Endothelial cell of umbilical vein (primary cell): ENCODE data around the gene BTNL9. TPM values are rescaled to one million over a fixed set of nuclear protein-coding genes. Genes with fewer than 3 reads are reported as not detected.
"Not testable (repeated sequence)": the region's sequence is repeated elsewhere in the genome, so short reads cannot be mapped to it uniquely, and the experiment has no call there.

Source experiments
- BruUV-seq: library from RNA; stranded (reverse); fragments of 400-500 nt; replicated peaks from 2 replicates; lab custom pipeline; 2021; lab: Mats Ljungman, UMichigan
- CTCF ChIA-PET: fragments of 300-600, 350-600 bp; sonication (Branson Sonifier 250); formaldehyde crosslinking; loops from one replicate; lab custom pipeline; 2021; ENCODE audit warnings: antibody characterized with exemption, inconsistent platforms; lab: Charles Lee
- POLR2A ChIA-PET: fragments of 300-600, 350-600 bp; sonication (Branson Sonifier 250); formaldehyde crosslinking; loops from one replicate; lab custom pipeline; 2021; ENCODE audit warnings: antibody characterized with exemption, inconsistent platforms; lab: Charles Lee
- DNase-seq: peaks from one replicate; pipeline ENCODE4 v3.0.0-alpha.2; 2011; ENCODE audit warnings: low read depth, low spot score
- FAIRE-seq: peaks from 2 replicates; lab custom pipeline; 2011; peaks lifted over from hg19 to GRCh38; lab: Jason Lieb, UNC
- H2AFZ ChIP-seq: 2 replicates; pipeline ENCODE4 v1.6.0; 2012; ENCODE audit warnings: low read depth, low read length, control low read depth, inconsistent platforms
- H3K27ac ChIP-seq: 2 replicates; pipeline ENCODE4 v1.5.1; 2011; ENCODE audit warnings: low read depth, mild to moderate bottlenecking, control low read depth, low read length, moderate library complexity; ENCODE audit not compliant: insufficient read depth
- H3K27me3 ChIP-seq, 2 experiments: 2 replicates each; pipeline versions ENCODE4 v1.6.0 to v1.6.1; 2011; ENCODE audit warnings: low read length in 2 of 2, mixed read lengths in 1 of 2; ENCODE audit not compliant: control insufficient read depth in 2 of 2, insufficient read depth in 2 of 2
- H3K36me3 ChIP-seq, 2 experiments: 2 replicates in 1 of 2; 3 replicates in 1 of 2; pipeline ENCODE4 v1.5.1; 2011; ENCODE audit warnings: low read length in 2 of 2, mild to moderate bottlenecking in 1 of 2, moderate library complexity in 1 of 2; ENCODE audit not compliant: control insufficient read depth in 2 of 2, insufficient read depth in 2 of 2; ENCODE audit errors: extremely low read depth in 1 of 2
- H3K4me1 ChIP-seq: 3 replicates; pipeline ENCODE4 v1.5.1; 2011; ENCODE audit warnings: mild to moderate bottlenecking, low read length; ENCODE audit not compliant: control insufficient read depth, insufficient read depth; ENCODE audit errors: extremely low read depth
- H3K4me2 ChIP-seq: 2 replicates; pipeline ENCODE4 v1.6.1; 2011; ENCODE audit warnings: low read length, control low read depth, mixed read lengths; ENCODE audit not compliant: insufficient read depth
- H3K4me3 ChIP-seq, 3 experiments: fragments of 200-600 bp in 1 of 3; sonication (generic), shearing (Covaris generic) in 1 of 3; replicated peaks in 1 of 3; 2 replicates each; pipeline ENCODE4 v1.5.1; 2011 to 2016; ENCODE audit warnings: control low read depth in 3 of 3, low read length in 3 of 3, mild to moderate bottlenecking in 2 of 3, inconsistent platforms in 1 of 3, low read depth in 1 of 3, moderate library complexity in 1 of 3; ENCODE audit not compliant: insufficient read depth in 1 of 3
- H3K79me2 ChIP-seq: 2 replicates; pipeline ENCODE4 v1.6.0; 2012; ENCODE audit warnings: low read length, inconsistent platforms; ENCODE audit not compliant: control insufficient read depth, insufficient read depth
- H3K9ac ChIP-seq: replicated peaks from 2 replicates; pipeline ENCODE3; 2011; ENCODE audit warnings: low read length, control low read depth; ENCODE audit not compliant: insufficient read depth; ENCODE audit errors: extremely low read depth
- H3K9me1 ChIP-seq: replicated peaks from 3 replicates; pipeline ENCODE4 v1.6.0; 2011; ENCODE audit warnings: mild to moderate bottlenecking, low read length; ENCODE audit not compliant: control insufficient read depth, insufficient read depth; ENCODE audit errors: extremely low read depth
- H3K9me3 ChIP-seq: replicated peaks from 2 replicates; pipeline ENCODE4 v1.5.1; 2012; ENCODE audit warnings: low read length, inconsistent platforms; ENCODE audit not compliant: control insufficient read depth, insufficient read depth
- H4K20me1 ChIP-seq: replicated peaks from 2 replicates; pipeline ENCODE3; 2011; ENCODE audit warnings: mild to moderate bottlenecking, low read length; ENCODE audit not compliant: control insufficient read depth, insufficient read depth; ENCODE audit errors: extremely low read depth
- CTCF ChIP-seq, 2 donors: IDR thresholded peaks; 1 replicate in 1 of 2; 2 replicates in 1 of 2; pipeline ENCODE4 v1.5.1; 2011; ENCODE audit warnings: low read length in 2 of 2, mild to moderate bottlenecking in 2 of 2, moderate library complexity in 2 of 2, control low read depth in 1 of 2, inconsistent platforms in 1 of 2, low read depth in 1 of 2; ENCODE audit not compliant: insufficient read depth in 1 of 2; ENCODE audit errors: extremely low read depth in 1 of 2
- EZH2 ChIP-seq: IDR thresholded peaks from 2 replicates; pipeline ENCODE4 v1.6.1; 2012; ENCODE audit warnings: borderline replicate concordance, low read depth, mild to moderate bottlenecking, moderate library complexity, low read length, inconsistent platforms; ENCODE audit not compliant: severe bottlenecking
- GATA2 ChIP-seq: IDR thresholded peaks from 2 replicates; pipeline ENCODE4 v1.7.0; 2011; ENCODE audit warnings: low read depth, mild to moderate bottlenecking, moderate library complexity, mixed read lengths, low read length; ENCODE audit not compliant: insufficient read length, insufficient read depth
- MAX ChIP-seq: IDR thresholded peaks from 2 replicates; pipeline ENCODE4 v1.6.1; 2011; ENCODE audit not compliant: insufficient read depth, insufficient read length
- POLR2AphosphoS5 ChIP-seq: IDR thresholded peaks from 2 replicates; pipeline ENCODE4 v1.6.1; 2012; ENCODE audit warnings: low read depth, mild to moderate bottlenecking, control low read depth, low read length, moderate library complexity; ENCODE audit not compliant: insufficient read depth
- dilution Hi-C: fragments of 300-500 bp; cut with MboI; formaldehyde crosslinking; loops from one replicate; pipeline ENCODE4 v1.15.0; 2019; ENCODE audit warnings: low sequenced_read_pairs; ENCODE audit not compliant: extremely low pct_ligation_motif_present
- intact Hi-C: fragments of 100-400 bp; cut with micrococcal nuclease; formaldehyde crosslinking; loops from one replicate; pipeline ENCODE4 v1.10.0; 2022
- polyA plus RNA-seq, 4 experiments: library from polyadenylated mRNA; depleted of rRNA in 3 of 4; stranded (reverse) in 3 of 4; unstranded in 1 of 4; fragments of >200 nt; gene quantifications; 2 replicates each; pipeline versions ENCODE4 v1.2.1 to v1.2.3, GENCODE V29; 2011 to 2012; ENCODE audit warnings: missing spikeins in 1 of 4
- total RNA-seq: library from RNA; stranded (reverse); gene quantifications from 2 replicates; pipeline ENCODE4 v1.2.3, GENCODE V29; 2021

BTNL9 gene
- total and polyA plus RNA-seq, 2 donors (not counting 3 experiments of a cell fraction or from before 2014, with no cell fraction given), result 0.13 to 0.33 TPM

- CTCF ChIA-PET, DNase-seq, POLR2A ChIA-PET, intact Hi-C loops, H3K4me1 ChIP-seq, FAIRE-seq, H3K9ac ChIP-seq, H3K27me3 ChIP-seq, H3K4me2 ChIP-seq, H4K20me1 ChIP-seq, H3K9me1 ChIP-seq, H3K9me3 ChIP-seq, BruUV-seq, H3K36me3 ChIP-seq, H3K79me2 ChIP-seq, H3K27ac ChIP-seq, H3K4me3 ChIP-seq, dilution Hi-C loops, H2AFZ ChIP-seq: not testable (repeated sequence)
Observed at GRCh38 chr5:181045857-181046256, 5.8 kb downstream of the BTNL9 start.

GRCh38 chr5:181047288-181047687, 7.2 kb downstream of the BTNL9 start:
- FAIRE-seq, result no peak
- intact Hi-C loops (no loop called here), dilution Hi-C loops (no loop called here)
- Histone ChIP-seq H3K27ac (no peak overlapping the region), H2AFZ (no peak overlapping the region), H3K4me3 (no peak overlapping the region), H3K9ac (no peak overlapping the region), H3K4me1 (no peaks in the 10 kb centered on the region), H4K20me1 (no peaks in the 10 kb centered on the region), H3K79me2 (no peaks in the 10 kb centered on the region), H3K9me3 (no peaks in the 10 kb centered on the region), H3K27me3 (peaks cover 5 to 10% of the 10 kb centered on the region in 2 experiments), H3K9me1 (no peaks in the 10 kb centered on the region), H3K36me3 (no peaks in the 10 kb centered on the region), H3K4me2 (no peak overlapping the region)
- ChIA-PET CTCF (no interaction called here), POLR2A (no interaction called here)
- no TSS peak for BruUV-seq
- no peak for DNase-seq
- TF ChIP-seq CTCF (IDR thresholded peaks at IDR 0.05; ENCODE audit: extremely low read depth in 1 of 2, insufficient read depth in 1 of 2, low read depth in 1 of 2, low read length in 2 of 2), result no peak
- no peak for TF ChIP-seq EZH2
- TF ChIP-seq MAX, result no peak
- no peak for TF ChIP-seq POLR2AphosphoS5
- no peak for TF ChIP-seq GATA2
